Stimulated activated CD4-positive, alpha-beta T cell treated with anti-CD3 and anti-CD28 coated beads, Interleukin-1b, Interleukin-23, amount 100 ng/mL, for 24 hours (primary cell): ENCODE results near the gene MED4.

Experiments
- DNase-seq, 4 experiments: peaks; one replicate each; pipeline ENCODE4 v3.0.0-alpha.2; 2020; ENCODE audit warnings: low read depth in 4 of 4, low spot score in 1 of 4

The MED4 gene

DNA sequence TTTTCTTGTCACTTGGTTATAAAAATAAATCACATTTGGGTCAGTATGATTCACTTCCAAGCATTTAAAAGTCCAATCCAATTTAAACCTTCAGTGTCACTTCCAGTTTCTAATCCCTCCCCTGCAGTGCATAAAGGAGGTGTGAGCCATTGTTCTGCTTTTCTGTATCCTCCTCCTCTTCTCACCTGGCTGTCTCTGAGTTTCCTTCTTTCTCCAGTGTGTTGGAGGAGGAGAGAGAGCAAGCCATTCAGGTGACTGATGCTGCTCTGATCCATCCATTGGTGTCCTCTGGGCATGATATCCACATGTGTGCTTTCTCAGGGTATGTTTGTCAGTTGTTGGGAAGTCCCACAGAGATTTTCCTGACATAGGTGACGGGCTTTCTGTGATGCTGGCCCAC is 56.1 kb downstream of the MED4 start:
- no peak for DNase-seq

DNA sequence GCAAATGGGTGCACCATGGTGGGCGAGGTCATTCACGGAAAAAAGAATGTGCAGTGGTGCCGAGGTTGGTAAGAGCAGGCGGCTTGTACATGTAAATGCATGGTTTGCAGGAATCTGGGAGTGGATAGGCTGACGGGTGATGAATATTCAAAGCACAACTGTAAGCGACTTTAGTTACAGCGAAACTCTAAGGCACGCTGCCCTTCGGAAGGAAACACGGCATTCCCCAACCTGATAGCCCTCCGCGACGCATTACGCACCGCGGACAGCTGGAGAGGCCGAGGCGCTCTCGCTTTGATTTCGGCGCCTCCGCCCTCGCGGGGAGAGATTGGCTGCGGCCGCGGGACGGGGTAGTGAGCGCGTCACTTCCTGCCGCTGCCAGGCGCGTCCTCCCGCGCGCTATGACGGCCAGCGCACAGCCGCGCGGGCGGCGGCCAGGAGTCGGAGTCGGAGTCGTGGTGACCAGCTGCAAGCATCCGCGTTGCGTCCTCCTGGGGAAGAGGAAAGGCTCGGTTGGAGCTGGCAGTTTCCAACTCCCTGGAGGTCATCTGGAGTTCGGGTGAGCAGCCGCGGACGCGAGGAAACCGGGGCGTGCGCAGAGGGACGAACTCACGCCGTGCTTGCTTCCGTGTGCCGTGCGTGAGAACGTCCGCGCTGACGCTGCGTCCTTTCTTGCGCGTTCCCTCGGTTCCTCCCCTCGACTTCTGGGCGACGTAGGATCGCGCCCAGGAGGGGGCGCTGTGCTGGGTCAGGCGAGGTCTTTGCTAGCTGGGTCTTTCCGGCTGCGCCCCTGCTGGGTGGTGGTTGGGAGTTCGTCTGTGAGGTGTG is 57.3 kb downstream of the MED4 start, which contains the start of gene NUDT15:
TSS of gene NUDT15 (plus strand) at position 381 of the 828 bp plus-strand sequence. CDS start at position 402, 21 bp downstream.
- peak; percentile 81 to 88 (median 87) for DNase-seq

DNA sequence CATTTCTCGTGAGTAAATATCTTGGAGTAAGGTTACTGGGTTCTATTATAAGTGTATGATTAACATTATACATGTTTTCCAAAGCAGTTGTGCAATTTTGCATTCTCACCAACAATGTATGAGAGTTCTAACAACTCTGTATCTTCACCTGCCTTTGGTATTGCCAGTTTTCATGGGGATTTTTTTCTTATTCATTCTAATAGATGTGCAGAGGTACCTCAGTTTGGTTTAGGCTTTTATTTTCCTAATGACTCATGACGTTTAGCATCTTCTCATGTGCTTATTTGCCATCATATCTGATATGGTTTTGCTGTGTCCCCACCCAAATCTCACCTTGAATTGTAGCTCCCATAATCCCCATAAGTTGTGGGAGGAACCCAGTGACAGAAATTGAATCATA is 65.0 kb downstream of the MED4 start:
- no peak for DNase-seq

DNA sequence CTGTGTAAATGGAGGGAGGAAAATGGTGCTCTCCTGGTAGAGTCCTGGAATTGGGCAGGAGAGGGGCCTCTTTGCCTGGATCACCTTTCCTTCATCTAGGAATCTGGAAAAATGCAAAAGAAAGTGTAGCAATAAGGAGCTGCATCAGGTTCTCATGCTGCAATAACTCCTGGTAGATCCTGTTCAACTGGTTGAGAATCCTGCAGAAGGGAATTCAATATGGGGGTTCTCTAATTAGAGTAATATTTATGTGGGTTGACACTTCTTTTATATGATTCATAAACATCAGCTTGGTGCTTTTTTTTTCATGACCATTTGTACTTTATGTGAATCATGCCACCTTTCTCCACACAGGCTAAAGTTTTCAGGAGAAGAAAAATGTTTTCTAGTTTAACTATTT is 66.8 kb downstream of the MED4 start:
- no peak for DNase-seq
